Mucosa of descending colon (tissue), 3 donors: ENCODE data around the gene EIF2B4. TPM values are rescaled to one million over a fixed set of nuclear protein-coding genes. Genes with fewer than 3 reads are reported as not detected.

Experiments used
- ATAC-seq: fragments of 200-7000 bp; cut with Tn5 transposase; one replicate; pipeline ENCODE4 v1.9.1; 2020; ENCODE audit warnings: mild to moderate bottlenecking, moderate library complexity
- DNase-seq, 3 donors: peaks; one replicate each; pipeline ENCODE4 v3.0.0-alpha.2; 2020
- H3K36me3 ChIP-seq: fragments of 200-600 bp; one replicate; pipeline ENCODE4 v1.8.0; 2021; ENCODE audit warnings: low read depth, mild to moderate bottlenecking
- H3K4me1 ChIP-seq: fragments of 200-600 bp; one replicate; pipeline ENCODE4 v1.8.0; 2021; ENCODE audit warnings: low read depth, mild to moderate bottlenecking
- H3K4me3 ChIP-seq: fragments of 200-600 bp; one replicate; pipeline ENCODE4 v1.8.0; 2021; ENCODE audit warnings: mild to moderate bottlenecking
- H3K9me3 ChIP-seq: fragments of 200-600 bp; one replicate; pipeline ENCODE4 v1.8.0; 2021; ENCODE audit warnings: mild to moderate bottlenecking
- CTCF ChIP-seq: fragments of 200-600 bp; IDR thresholded peaks from one replicate; pipeline ENCODE4 v1.8.0; 2022; ENCODE audit warnings: antibody characterized with exemption, mild to moderate bottlenecking
- intact Hi-C, 2 donors: fragments of 100-400 bp; cut with DNase I in 1 of 2; cut with micrococcal nuclease in 1 of 2; formaldehyde crosslinking; loops; one replicate each; pipeline versions ENCODE4 v1.11.0 to v1.11.1; 2022; cut with DNase I, micrococcal nuclease
- total RNA-seq, 3 donors: library from RNA; stranded (reverse); fragmentation: NEBNext Ultra II Directional in 2 of 3; extraction: Animal tissue kit (Norgen Biotek cat#: 25700) in 2 of 3; gene quantifications; one replicate each; pipeline versions ENCODE4 v1.2.1 to v1.2.4, GENCODE V29; 2021 to 2023
- donor health status: DM: no; HTN: no; CAD: no; lungs with moderate emphysema.
- donor health status: DM: no; HTN: no; CAD: no.
- donor health status: DM: no; HTN: yes; CAD: no.

Gene EIF2B4
- total RNA-seq, 3 donors from 2014 or later = 31.4 to 59.9 (median 34.0) TPM

- H3K4me1 ChIP-seq = peaks cover 29% of the 10 kb centered on the region
- TF ChIP-seq CTCF = no peak
- no peak for ATAC-seq
These were observed 6.2 kb upstream of the EIF2B4 start for GRCh38 chr2:27376151-27376865.

GRCh38 chr2:27375513-27376099 is 5.5 kb upstream of the EIF2B4 start:
- no peaks in the 10 kb centered on the region for H3K9me3 ChIP-seq
- H3K36me3 ChIP-seq = peaks cover 10% of the 10 kb centered on the region

More at GRCh38 chr2:27376151-27376865, 6.2 kb upstream of the EIF2B4 start:
- Histone ChIP-seq H3K36me3 (peaks cover 10% of the 10 kb centered on the region), H3K4me3 (no peak overlapping the region), H3K9me3 (no peaks in the 10 kb centered on the region)
- intact Hi-C loops = no loop called here
- DNase-seq = no peak

GRCh38 chr2:27373567-27373966 is 3.4 kb upstream of the EIF2B4 start:
- intact Hi-C loops = no loop called here
- no peaks in the 10 kb centered on the region for H3K9me3 ChIP-seq
- peaks cover 13% of the 10 kb centered on the region for H3K36me3 ChIP-seq
- ATAC-seq (no peak), DNase-seq (no peak)
- H3K4me1 ChIP-seq = peaks cover 27% of the 10 kb centered on the region
- no peak for TF ChIP-seq CTCF
- H3K4me3 ChIP-seq = no peak overlapping the region

More at GRCh38 chr2:27375513-27376099, 5.5 kb upstream of the EIF2B4 start:
- H3K4me3 ChIP-seq = no peak overlapping the region
- no peak for ATAC-seq
- TF ChIP-seq CTCF = no peak
- intact Hi-C loops = no loop called here
- no peak for DNase-seq
- H3K4me1 ChIP-seq = peaks cover 30% of the 10 kb centered on the region

- no peak for DNase-seq
- intact Hi-C loops = no loop called here
- TF ChIP-seq CTCF = no peak
- Histone ChIP-seq H3K4me3 (no peak overlapping the region), H3K4me1 (peaks cover 24% of the 10 kb centered on the region), H3K9me3 (no peaks in the 10 kb centered on the region), H3K36me3 (peaks cover 13% of the 10 kb centered on the region)
- ATAC-seq = no peak
These were observed 2.8 kb upstream of the EIF2B4 start for GRCh38 chr2:27372937-27373336.

GRCh38 chr2:27370816-27371620 is 880 bp upstream of the EIF2B4 start:
- H3K36me3 ChIP-seq = peaks cover 17% of the 10 kb centered on the region

More at GRCh38 chr2:27370816-27371620, 880 bp upstream of the EIF2B4 start:
- ATAC-seq = peak; percentile 53
- DNase-seq = peak in 1 of 3 donors; percentile 70
- intact Hi-C loops = no loop called here
- peak overlapping the region; percentile 97 for H3K4me3 ChIP-seq
- peaks cover 24% of the 10 kb centered on the region for H3K4me1 ChIP-seq
- H3K9me3 ChIP-seq = no peaks in the 10 kb centered on the region
- TF ChIP-seq CTCF = no peak
